Smooth muscle cell of the brain vasculature (primary cell): ENCODE results near the gene PDE11A.

Experiments
- DNase-seq: peaks from one replicate; pipeline ENCODE4 v3.0.0-alpha.2; 2012; ENCODE audit warnings: low read depth, low spot score

PDE11A gene

DNA sequence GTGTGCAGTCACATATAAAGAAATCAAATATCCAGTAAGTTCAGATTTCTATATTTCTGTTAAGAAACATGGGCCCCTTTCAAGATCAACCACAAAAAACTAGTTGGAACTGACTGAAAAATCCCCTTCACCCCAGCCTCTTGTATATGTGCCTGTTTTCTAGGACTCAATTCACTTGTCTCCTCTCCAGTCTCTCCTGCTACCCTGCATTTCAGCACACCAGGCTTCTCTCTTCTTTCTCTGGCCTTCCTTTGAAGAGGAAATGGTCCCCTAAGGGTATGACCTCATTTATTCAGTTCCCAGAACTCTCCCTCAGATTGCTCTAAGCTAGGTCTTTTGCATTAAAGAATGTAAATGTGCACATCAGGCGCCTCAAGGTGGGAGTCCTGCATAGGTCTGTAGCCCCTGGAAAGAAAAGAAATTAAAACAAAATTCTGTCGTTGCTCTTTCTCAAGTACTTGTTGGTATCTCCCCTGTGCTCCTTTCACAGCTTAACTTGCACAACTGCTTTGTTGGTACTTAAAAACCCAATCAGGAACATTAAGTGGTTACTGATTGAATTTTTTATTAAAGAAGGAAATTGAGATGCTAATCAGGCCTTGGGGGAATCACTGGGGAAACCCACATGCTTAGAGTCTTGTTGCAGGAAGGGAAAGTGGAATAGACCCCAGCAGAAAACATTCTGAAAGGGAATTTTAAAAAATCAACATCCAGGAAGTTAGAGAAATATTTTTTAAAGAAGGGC is 401.6 kb downstream of the PDE11A start:
- DNase-seq: no peak

DNA sequence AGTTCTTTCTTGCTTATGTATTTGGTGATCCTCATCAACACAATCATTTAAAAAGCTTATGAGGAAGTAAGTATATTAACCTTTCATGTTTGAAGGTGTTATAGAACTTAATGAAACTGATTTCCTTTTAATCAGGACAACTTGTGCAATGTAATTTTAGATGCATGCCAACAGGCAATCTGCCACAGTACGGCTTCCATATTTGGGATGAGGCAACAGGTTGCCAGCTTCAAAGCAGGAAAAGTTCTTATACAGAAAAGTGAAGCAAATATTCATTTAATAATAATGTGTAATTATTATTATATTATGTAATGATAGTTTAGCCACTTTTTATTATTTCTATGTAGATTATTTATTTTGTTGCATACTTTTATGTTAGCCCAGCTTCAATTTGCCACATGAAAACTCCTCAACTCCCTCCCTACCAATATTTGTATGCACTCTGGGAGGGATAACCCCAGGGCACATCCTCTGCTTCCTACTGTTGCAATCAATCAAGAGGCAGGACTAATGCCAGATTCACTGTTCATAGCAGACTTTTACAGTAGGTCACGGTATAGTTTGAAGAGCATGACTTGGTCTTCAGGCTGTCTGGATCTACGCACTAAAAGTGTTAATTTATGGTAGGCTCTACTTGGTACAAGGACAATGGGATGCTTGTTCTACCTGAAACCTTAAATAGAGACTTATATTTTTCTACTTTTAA is 402.8 kb downstream of the PDE11A start:
- no peak for DNase-seq

DNA sequence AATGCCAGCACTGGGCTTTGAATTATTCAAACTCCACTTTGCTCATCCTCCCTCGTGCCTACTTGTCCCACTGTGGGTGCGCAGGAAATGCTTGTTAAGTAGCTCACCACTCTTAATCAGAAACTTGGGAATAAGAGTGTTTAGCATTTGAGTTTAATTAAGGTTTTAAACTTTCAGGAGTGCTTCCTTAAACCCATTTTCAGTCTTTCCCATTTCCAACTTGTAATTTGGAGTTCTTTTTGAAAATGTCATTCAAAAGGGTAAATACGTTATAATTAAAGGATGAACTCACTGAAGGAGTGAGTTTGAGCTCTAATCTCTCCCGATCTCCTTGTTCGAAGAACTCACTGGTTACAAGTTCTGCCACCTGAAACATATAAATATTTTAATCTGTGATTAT is 403.4 kb downstream of the PDE11A start:
- no peak for DNase-seq

DNA sequence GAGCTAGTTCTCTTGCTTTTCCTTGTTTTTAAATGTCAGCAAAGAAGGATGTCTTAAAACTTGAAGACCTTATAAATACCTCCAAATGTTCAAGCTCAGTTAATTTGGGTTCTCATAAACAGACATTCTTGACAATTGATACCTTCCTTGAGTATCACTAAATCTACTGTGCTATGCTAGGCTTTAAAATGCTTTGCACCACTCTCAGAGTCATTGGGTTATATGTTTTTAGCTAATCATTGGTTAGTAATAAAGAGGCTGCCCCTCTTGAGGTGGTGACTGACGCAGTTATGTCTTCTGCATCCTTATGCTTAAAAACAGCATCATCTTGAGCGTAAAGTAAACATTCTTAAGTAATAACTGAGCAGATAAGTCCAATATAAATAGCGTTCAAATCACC is 404.0 kb downstream of the PDE11A start:
- DNase-seq: no peak

DNA sequence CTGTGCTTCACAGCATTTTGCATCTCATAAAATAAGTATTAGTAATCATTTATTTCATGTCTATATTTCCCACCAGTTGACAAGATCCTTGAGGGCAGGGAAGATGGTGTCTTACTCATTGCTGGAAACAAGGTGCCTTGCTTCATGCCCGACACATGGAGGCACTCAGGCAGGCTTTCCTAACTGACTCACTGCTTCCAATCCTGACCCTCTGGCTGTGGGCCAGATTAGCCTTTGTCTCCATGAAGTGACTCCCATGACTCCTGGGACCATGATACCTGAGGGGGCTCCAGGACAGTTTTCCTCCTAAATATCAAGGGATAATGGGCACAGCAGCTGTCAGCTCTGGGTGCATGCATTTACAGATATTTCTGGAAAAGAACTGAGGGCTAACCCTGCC is 405.0 kb downstream of the PDE11A start:
- no peak for DNase-seq

DNA sequence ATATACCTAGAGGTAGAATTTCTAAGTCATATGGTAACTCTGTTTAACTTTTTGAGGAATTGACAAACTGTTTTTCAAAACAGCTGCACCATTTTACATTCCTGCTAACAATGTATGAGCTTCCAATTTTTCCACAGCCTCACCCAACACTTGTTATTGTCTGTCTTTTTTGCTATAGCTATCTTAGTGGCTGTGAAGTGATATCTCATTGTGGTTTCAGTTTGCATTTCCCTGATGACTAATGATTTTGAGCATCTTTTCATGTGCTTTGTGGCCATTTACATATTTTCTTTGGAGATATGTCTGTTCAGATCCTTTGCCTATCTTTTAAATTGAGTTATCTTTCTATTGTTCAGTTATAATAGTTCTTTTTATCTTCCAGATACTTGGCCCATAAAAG is 406.2 kb downstream of the PDE11A start:
- DNase-seq: no peak

DNA sequence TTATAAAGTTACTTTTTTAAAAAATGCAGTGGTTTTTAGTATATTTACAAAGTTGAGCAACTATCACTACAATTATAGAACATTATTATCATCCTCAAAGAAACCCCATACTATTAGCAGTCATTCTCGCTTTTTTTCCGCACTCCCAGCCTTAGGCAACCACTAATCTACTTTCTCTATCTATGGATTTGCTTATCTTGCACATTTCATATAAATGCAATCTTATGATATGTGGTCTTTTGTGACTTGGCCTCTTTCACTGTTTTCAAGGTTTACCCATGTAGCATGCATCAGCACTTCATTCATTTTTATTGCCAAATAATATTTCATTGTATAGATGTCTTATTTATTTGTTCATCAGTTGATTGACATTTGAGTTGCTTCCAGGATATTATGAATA is 406.6 kb downstream of the PDE11A start:
- DNase-seq: no peak

DNA sequence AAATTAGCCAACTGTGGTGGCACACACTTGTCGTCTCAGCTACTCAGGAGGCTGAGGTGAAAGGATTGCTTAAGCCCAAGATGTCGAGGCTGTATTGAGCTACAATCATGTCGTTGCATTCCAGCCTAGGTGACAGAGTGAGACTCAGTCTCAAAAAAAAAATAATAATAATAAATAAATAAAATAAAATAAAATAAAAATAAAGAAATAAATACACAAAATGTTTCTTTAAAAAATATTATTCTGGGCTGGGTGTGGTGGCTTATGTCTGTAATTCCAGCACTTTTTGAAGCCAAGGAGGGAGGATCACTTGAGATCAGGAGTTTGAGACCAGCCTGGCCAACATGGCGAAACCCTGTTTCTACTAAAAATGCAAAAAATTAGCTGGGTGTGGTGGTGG is 407.2 kb downstream of the PDE11A start:
- no peak for DNase-seq

DNA sequence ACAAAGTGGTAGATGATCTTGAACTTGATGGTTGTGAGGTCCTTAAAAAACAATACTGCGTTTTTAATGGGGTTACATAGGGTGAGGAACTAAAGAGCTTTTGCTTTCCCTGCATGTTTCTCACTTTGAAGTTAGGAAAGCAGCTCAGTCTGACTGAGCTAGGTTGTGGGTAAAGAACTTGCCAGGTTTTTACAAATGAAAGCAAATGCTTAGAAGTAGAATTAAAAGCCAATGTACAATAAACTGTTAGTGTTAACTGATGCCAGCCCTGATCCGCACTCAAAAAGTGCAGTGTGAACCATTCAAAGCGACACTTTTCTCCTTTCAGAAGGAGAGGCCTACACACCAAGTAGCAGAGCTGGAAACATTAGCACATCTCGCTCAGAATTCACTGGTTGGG is 409.7 kb downstream of the PDE11A start:
- DNase-seq: no peak

DNA sequence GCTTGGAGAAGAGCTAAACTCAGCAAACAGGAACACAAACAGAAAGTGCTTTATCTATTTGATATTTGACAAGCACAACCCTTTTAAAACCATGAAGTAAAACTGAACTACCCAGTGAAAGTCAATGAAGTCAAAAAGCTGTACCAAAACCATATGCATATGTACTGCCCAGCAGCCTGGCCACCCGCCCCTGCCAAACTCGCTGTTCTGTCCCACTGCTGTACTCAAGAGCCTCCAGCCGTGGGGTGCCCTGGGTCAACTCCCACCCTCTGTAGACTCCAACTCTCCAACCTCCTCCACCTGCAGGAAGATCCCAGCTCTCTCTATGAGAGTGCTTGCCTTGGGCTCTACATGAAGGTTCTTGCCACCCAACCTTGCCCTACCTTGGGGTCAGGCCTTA is 411.8 kb downstream of the PDE11A start:
- no peak for DNase-seq

DNA sequence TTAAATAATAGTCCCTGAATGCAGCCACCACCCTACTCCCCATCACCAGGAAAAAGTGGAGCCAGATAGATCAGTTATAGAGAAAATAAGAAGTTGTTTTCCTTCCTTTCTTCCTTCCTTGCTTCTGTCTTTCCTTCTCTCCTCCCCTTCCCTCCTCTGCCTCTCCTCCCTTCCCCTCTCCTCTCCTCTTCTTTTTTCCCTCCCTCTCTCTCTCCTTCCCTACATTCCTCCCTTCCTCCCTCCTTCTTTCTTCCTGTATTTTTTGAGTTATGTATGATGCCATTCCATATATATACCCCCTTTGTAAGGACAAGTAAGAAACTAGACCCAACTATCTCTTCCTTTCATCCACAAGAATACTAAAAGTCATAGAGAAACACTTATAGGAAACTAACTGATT is 414.3 kb downstream of the PDE11A start:
- no peak for DNase-seq

DNA sequence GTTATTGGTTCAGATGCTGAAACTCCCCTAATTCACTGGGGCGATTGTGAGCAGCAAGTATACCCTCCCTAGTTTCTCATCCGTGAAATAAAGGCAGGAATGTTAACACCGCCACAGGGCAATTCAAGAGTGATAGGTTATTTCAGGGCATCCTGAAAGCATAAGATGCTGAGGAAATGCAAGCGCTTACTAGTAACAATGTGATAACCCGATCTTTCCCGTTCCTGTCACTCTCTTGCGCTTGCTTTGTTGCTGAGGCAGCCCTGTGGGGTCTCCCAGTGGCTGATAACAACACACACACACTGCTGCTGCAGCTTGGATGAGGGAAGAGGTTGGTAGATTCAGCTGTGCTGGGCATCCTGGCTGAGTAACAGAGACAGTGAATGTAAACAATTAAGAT is 420.7 kb downstream of the PDE11A start:
- DNase-seq: no peak

DNA sequence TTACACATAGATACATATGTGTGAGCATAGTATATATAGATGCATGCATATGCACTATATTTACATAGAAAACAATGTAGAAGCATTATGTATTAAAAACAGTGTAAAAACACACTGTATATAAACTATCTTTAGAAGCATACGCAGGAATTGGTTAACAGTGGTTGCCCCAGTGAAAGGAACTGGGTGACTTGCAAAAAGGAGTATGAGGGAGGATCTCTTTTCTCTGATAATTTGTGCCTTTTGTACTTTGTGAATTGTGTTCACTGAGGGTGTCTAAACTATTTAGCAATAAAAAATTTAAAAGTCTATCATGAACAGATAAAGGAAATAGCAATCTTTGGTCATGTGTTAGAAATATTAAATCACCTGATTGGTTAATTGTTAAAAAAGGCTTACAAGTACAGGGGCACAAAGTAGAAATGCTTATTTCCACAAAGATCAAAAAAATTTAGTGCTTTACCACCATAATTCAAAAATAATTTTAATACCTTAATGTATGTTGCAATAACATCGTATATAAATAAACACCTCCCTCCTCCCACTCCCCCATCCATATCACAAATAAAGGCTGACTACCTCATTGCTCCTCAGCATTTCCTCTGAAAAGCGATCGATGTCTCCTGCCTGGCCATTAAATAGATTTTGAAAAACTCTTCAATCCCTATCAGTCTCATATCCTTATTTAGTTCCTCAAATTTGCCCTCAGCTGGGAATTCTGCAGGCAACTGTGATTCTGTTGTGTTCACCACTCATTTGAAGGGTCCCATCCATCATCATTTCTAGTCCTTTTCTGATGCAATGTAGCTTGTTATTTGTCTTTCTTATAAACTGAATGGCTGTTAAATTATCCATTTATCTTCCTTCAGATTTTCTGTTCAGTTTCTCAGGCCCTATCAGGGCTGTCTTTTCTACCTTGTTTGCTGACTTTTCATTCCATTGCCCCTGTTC is 422.7 kb downstream of the PDE11A start:
- DNase-seq: no peak

DNA sequence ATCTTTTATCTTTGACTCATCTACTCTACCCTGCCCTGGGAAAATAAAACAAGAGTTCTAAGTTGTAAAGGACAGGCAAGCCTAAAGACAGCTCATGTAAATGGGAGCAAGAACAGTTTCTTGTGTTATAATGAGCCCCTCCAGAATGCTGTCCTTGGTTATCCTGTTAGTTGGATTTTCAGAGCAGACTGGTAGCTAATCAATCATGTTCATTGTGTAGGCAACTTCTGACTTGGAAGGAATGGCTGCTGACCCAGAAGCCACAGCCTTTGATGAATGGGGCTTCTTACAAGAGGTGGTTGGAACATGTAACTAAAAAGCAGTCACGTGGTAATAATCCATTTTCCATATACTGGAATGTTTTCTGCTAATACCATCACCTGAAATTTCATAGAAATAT is 425.8 kb downstream of the PDE11A start:
- no peak for DNase-seq

DNA sequence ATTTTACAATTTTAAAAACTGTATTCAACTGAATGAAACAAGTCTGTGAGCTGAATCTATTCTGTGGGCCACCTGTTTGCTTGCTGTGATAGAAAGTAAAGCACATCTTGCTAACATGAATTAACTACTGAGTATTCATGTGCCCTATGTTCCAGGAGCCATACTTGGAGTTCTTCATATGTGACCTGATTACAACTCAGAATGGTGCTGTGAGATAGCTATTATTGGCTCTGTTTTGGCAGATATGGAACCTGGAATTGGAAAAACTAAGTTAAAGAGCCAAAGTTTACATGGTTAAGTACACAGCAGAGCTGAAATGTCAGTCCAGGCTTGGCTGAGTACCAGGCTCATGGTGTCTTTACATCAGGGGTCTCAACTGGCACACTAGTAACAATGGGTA is 426.3 kb downstream of the PDE11A start:
- no peak for DNase-seq

DNA sequence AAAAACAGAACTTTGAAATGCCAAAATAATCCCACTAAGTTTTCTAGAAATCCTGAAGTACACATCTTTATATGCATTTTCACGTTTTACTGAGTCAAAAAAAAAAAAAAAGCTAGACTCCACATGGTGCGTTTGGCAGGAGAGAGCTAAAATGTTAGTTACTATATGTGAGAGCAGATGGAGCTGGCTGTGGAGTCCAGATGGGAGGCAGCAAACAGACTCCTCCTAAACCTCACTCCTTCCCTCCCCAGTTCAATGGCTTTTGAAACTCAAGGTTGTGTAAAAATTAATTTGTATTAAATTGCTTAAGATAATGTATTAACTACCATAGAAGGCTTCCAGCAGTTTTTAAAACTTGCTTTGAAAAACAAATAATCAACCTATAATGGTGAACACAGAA is 431.2 kb downstream of the PDE11A start:
- DNase-seq: no peak

DNA sequence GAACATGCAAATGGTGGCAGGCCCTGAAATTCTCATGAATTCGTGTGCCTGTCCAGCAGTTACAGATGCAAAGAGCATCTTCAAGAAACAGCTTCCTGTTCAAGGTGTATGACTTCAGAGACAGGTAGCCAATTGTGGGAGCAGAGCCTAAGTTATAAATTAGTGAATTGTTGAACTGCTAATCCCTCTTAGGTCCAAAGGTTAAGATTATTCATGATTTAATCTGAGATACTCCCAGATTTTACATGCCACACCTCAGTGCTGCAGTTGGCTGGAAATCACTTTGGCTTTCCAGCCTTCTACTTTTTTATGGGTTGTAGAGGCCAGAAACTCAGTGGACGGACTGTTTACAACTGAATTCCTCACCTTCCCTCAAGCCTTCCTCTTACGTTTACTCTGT is 432.2 kb downstream of the PDE11A start:
- no peak for DNase-seq

DNA sequence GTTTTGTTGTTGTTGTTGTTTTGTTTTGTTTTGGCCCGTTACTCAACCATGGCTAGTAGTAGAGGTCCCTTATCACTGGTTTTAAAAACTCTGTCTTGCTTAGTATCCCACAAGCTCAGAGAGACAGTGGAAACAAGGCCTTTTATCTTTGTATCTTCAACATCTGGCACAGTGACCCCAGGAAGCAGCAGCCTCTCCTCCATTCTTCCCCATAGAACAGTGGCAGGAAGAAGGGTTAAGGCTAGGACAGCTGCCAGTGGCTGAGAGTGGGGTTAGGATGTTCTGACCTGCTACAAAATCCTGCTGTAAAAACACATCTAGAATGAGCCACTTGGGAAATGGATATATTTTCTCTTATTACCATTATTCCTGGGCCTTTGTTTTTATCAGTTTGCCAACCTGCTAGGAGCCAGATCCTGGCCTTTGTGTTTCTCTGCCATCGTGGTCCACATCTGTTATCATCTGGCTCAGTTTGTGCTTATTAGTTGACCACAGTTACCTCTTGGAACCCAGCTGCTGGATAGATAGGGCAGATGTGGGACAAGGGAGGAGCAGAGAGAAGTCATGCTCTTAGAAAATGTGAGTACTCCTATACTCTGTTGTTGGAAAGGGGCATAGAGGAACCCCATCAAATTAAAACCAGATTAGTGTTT is 433.2 kb downstream of the PDE11A start:
- no peak for DNase-seq

DNA sequence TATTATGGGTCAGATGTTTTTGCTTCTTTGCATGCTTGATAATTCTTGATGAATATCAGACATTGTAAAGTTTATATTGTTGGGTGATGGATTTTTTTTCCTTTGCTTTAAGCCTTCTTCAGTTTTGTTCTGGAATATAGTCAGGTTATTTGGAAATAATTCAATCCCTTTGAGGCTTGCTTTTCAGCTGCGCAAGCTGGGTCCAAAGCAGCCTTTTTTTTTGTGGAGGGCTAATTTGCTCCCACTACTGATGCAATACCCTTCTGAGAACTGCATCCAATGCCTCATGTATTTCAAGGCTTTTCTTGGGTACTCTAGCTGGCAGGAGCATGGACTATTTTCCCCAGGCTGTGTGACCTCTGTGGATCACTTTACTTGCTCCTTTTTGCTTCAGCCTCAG is 434.1 kb downstream of the PDE11A start:
- no peak for DNase-seq

DNA sequence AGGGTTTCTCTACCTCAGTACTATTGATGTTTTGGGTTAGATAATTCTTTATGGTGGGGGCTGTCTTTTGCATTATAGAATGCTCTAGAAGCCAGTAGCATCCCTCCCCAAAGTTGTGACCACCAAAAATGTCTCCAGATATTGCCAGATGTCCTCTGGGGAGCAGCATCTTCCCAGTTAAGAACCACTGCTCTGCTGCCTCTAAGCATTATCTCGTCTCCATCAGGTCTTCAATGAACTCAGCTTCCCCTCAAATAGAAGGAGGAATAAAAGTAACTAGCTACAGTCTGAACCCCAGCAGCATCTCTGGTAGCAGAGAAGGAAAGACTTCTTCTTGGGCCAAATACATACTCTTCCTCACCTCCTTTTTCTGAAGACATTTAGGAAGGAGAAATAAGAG is 435.9 kb downstream of the PDE11A start:
- DNase-seq: no peak

DNA sequence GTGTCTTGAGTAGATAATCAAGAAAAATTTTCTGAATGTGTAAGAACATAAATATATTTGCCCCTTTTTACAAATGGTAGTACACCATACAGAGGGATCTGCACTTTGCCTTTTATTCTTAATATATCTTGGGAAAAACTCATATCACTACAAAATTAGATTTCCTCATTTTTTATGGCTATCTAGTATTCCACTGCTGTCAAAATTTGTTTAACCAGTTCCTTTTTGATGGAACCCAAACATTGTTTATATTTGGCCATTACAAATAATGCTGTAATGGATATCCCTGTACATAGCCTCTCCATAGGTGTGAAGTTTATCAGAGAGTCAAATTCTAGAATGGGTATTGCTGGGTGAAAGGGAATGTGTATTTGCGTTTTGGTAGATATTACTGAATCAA is 436.9 kb downstream of the PDE11A start:
- no peak for DNase-seq

DNA sequence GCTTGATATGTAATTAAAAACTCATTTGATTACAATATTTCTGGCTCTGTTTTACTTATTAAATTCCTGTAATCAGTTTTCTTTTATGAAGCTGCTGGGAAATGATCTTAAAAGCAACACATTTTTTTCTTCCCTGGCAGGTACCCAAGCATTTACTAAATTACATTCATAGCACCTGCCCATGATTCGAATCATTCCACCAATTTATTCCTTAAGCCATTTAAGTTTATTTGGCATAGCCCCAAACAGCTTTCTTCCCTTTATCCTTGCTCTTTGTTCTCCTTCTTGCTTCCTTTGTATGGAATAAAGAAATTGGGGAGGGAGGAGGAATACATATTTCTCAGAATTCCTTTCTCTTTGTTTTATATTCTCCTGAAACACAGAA is 438.7 kb downstream of the PDE11A start:
- DNase-seq: no peak
